K562 (cell line): Measurements from ENCODE around the gene AGA. TPM values are rescaled to one million over a fixed set of nuclear protein-coding genes. Genes with fewer than 3 reads are reported as not detected.

Experiments
- CBX3 ChIP-seq, 2 experiments: IDR thresholded peaks; 1 replicate in 1 of 2; 2 replicates in 1 of 2; pipeline ENCODE4 v1.6.1; 2012; ENCODE audit warnings: inconsistent platforms in 2 of 2, low read length in 2 of 2, borderline replicate concordance in 1 of 2, control low read depth in 1 of 2
- HDGF ChIP-seq: fragments of 450-650 bp; IDR thresholded peaks from 2 replicates; pipeline ENCODE4 v1.6.1; 2016
- HMGXB4 ChIP-seq: sonication (generic); formaldehyde crosslinking; IDR thresholded peaks from 2 replicates; pipeline ENCODE4 v1.8.1; 2023; ENCODE audit warnings: mild to moderate bottlenecking, missing genetic modification reagents
- HNRNPH1 ChIP-seq: fragments of 200-400 bp; formaldehyde crosslinking; optimal IDR thresholded peaks from 2 replicates; pipeline ENCODE3; 2017; ENCODE audit warnings: low read depth, mild to moderate bottlenecking, low read length, moderate library complexity
- HNRNPL ChIP-seq: fragments of 200-400 bp; formaldehyde crosslinking; IDR thresholded peaks from 2 replicates; pipeline ENCODE4 v1.6.1; 2017; ENCODE audit warnings: low read depth, mild to moderate bottlenecking, low read length
- MAFK ChIP-seq: IDR thresholded peaks from 2 replicates; pipeline ENCODE4 v1.6.1; 2011; ENCODE audit warnings: low read length, improper control_type of control experiment
- NFATC3 ChIP-seq: fragments of 450-650 bp; IDR thresholded peaks from 2 replicates; pipeline ENCODE4 v1.6.1; 2017; ENCODE audit warnings: mild to moderate bottlenecking
- NR2C1 ChIP-seq, 2 experiments: fragments of 450-650 bp; IDR thresholded peaks; 2 replicates each; pipeline ENCODE4 v1.6.1; 2017; ENCODE audit warnings: mild to moderate bottlenecking in 2 of 2, antibody characterized with exemption in 1 of 2, inconsistent platforms in 1 of 2, missing compliant biosample characterization in 1 of 2, missing genetic modification characterization in 1 of 2
- NR4A1 ChIP-seq, 2 experiments: fragments of 250-450 bp in 1 of 2; fragments of 450-650 bp in 1 of 2; sonication (Bioruptor Pico) in 1 of 2; IDR thresholded peaks; 2 replicates each; pipeline versions ENCODE4 v1.4.0 to v1.6.1; 2016 to 2020; ENCODE audit warnings: mild to moderate bottlenecking in 2 of 2, missing compliant biosample characterization in 1 of 2, missing genetic modification characterization in 1 of 2, moderate library complexity in 1 of 2
- REST ChIP-seq, 2 experiments: fragments of 450-650 bp; formaldehyde crosslinking in 1 of 2; IDR thresholded peaks; 2 replicates each; pipeline versions ENCODE4 v1.4.0 to v1.6.1; 2014 to 2020; ENCODE audit warnings: mild to moderate bottlenecking in 2 of 2, borderline replicate concordance in 1 of 2, low read depth in 1 of 2
- ZNF12 ChIP-seq: sonication (generic); formaldehyde crosslinking; IDR thresholded peaks from 2 replicates; pipeline ENCODE4 v1.4.0; 2020; ENCODE audit warnings: mild to moderate bottlenecking, missing genetic modification reagents
- ZNF436 ChIP-seq: fragments of 250-450, 450-650 bp; sonication (Bioruptor Pico); formaldehyde crosslinking; IDR thresholded peaks from 2 replicates; pipeline ENCODE4 v1.7.0; 2020; ENCODE audit warnings: mild to moderate bottlenecking
- ZNF589 ChIP-seq: fragments of 200-800 bp; sonication (Bioruptor generic); IDR thresholded peaks from 2 replicates; pipeline ENCODE4 v1.6.1; 2016; ENCODE audit warnings: low read depth, missing genetic modification characterization, missing compliant biosample characterization
- polyA plus RNA-seq, 8 experiments: library from polyadenylated mRNA; depleted of rRNA in 4 of 8; stranded (reverse) in 5 of 8; unstranded in 3 of 8; fragments of >200 nt; fragmentation: Nextera tagmentation in 2 of 8; fragmentation: Illumina TruSeq in 1 of 8; extraction: Ambion mirVana in 2 of 8; extraction: Trizol in 1 of 8; gene quantifications; 2 replicates each; pipeline versions ENCODE4 v1.2.1 to v1.2.3, GENCODE V29; 2011 to 2014; ENCODE audit warnings: inconsistent platforms in 1 of 8, missing spikeins in 1 of 8
- total RNA-seq, 7 experiments: library from RNA; depleted of rRNA in 6 of 7; stranded (reverse); fragments of >200 nt in 6 of 7; fragmentation: Illumina TruSeq in 2 of 7; extraction: Trizol in 2 of 7; gene quantifications; 2 replicates each; pipeline versions ENCODE4 v1.2.1 to v1.2.3, GENCODE V29; 2011 to 2021; ENCODE audit warnings: low replicate concordance in 1 of 7
- TF ChIP-seq, protein P1 (sequence below): fragments of 450-650 bp; formaldehyde crosslinking; IDR thresholded peaks from 2 replicates; pipeline ENCODE4 v1.4.0; 2022; ENCODE audit warnings: mild to moderate bottlenecking, moderate library complexity
- TF ChIP-seq, protein P2 (sequence below): fragments of 450-650 bp; formaldehyde crosslinking; IDR thresholded peaks from 2 replicates; pipeline ENCODE4 v1.4.0; 2020; ENCODE audit warnings: mild to moderate bottlenecking, moderate library complexity

AGA gene
- total and polyA plus RNA-seq, 9 of the 15 experiments (the other 6 are each of a cell fraction or from before 2014, with no cell fraction given) = 8.5 to 25.0 (median 12.6) TPM

DNA sequence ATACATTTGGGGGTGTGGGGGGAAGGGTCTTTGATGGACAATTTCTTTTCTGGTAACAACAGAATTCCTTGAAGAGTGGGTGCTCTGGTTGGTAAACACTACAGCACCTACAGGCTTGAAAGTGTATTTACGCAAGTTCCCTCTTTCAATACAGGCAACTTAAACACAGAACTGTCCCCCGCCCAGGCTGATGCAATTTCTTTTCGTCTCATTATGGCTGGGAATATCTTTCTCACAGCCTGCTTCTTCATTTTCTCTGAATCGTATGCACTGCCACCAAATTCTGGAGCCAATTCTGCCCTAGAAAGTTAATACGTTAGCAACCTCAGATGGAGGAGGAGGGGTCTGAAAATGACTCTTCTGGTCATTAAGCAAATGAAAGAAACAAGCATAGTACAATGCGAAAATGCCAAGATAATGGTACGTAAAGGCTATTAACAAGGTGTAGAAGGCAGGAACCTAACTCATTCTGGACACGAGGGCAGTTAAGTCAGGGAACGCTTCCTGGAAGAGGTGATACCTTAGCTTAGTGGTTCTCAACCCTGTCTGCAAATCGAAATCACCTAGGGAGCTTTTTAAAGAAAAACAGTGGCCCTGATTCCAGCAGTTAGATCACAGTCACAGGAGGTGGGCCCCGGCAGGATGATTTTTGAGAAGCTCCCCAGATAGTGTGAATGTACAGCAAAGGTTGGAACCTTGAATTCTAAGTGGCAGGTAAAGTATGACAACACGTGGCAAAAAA, 1.0 kb downstream of the AGA start (continued):
- TF ChIP-seq, protein P1, sequence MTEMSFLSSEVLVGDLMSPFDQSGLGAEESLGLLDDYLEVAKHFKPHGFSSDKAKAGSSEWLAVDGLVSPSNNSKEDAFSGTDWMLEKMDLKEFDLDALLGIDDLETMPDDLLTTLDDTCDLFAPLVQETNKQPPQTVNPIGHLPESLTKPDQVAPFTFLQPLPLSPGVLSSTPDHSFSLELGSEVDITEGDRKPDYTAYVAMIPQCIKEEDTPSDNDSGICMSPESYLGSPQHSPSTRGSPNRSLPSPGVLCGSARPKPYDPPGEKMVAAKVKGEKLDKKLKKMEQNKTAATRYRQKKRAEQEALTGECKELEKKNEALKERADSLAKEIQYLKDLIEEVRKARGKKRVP (CRISPR knock-in tag) = peak; percentile 89
- TF ChIP-seq MAFK (no peak), HNRNPH1 (no peak), NR2C1 (IDR thresholded peaks at IDR 0.05) (no peak), NR2C1 (tag; IDR thresholded peaks at IDR 0.05) (no peak), NR4A1 (CRISPR knock-in tag; IDR thresholded peaks at IDR 0.05) (no peak), NR4A1 (tag; IDR thresholded peaks at IDR 0.05) (no peak), CBX3 (IDR thresholded peaks at IDR 0.05; ENCODE audit: borderline replicate concordance in 1 of 2, low read length in 2 of 2) (no peak), HMGXB4 (CRISPR knock-in tag) (no peak; the same call in 1 of the 2 replicates), NFATC3 (no peak), ZNF12 (CRISPR knock-in tag) (no peak), ZNF589 (CRISPR knock-in tag) (no peak), HNRNPL (no peak), REST (IDR thresholded peaks at IDR 0.05; ENCODE audit: borderline replicate concordance) (no peak), REST (CRISPR knock-in tag; IDR thresholded peaks at IDR 0.05; ENCODE audit: low read depth) (no peak), ZNF436 (CRISPR knock-in tag) (no peak), HDGF (no peak)
- TF ChIP-seq, protein P2, sequence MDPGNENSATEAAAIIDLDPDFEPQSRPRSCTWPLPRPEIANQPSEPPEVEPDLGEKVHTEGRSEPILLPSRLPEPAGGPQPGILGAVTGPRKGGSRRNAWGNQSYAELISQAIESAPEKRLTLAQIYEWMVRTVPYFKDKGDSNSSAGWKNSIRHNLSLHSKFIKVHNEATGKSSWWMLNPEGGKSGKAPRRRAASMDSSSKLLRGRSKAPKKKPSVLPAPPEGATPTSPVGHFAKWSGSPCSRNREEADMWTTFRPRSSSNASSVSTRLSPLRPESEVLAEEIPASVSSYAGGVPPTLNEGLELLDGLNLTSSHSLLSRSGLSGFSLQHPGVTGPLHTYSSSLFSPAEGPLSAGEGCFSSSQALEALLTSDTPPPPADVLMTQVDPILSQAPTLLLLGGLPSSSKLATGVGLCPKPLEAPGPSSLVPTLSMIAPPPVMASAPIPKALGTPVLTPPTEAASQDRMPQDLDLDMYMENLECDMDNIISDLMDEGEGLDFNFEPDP (CRISPR knock-in tag) = no peak
